OCI-LY1 (cell line): ENCODE data around the gene FBRSL1.

Source experiments
- H2AFZ ChIP-seq: fragments of 200-600 bp; sonication (generic), shearing (Covaris generic); 2 replicates; pipeline ENCODE4 v1.6.0; 2014; ENCODE audit warnings: antibody characterized with exemption, mild to moderate bottlenecking, low read length
- H3F3A ChIP-seq: fragments of 200-600 bp; sonication (generic), shearing (Covaris generic); 2 replicates; pipeline ENCODE4 v1.6.0; 2014; ENCODE audit warnings: mild to moderate bottlenecking, antibody characterized with exemption, low read length, moderate library complexity; ENCODE audit not compliant: insufficient read depth
- H3K27ac ChIP-seq: fragments of 200-600 bp; sonication (generic); 2 replicates; pipeline ENCODE4 v1.5.1; 2014; ENCODE audit warnings: low read length, mixed run types, mild to moderate bottlenecking, low read depth; ENCODE audit not compliant: poor library complexity, severe bottlenecking
- H3K27me3 ChIP-seq: fragments of 200-600 bp; sonication (generic); 2 replicates; pipeline ENCODE4 v1.6.0; 2014; ENCODE audit warnings: antibody characterized with exemption, mild to moderate bottlenecking, low read length, moderate library complexity; ENCODE audit not compliant: insufficient read depth
- H3K36me3 ChIP-seq: fragments of 200-600 bp; sonication (generic); 2 replicates; pipeline ENCODE4 v1.6.1; 2014; ENCODE audit warnings: mild to moderate bottlenecking, antibody characterized with exemption, low read length, moderate library complexity, mixed read lengths; ENCODE audit not compliant: insufficient read depth
- H3K4me1 ChIP-seq: fragments of 200-600 bp; sonication (generic); 2 replicates; pipeline ENCODE4 v1.5.1; 2014; ENCODE audit warnings: mild to moderate bottlenecking, low read length, moderate library complexity; ENCODE audit not compliant: insufficient read depth, severe bottlenecking
- H3K4me2 ChIP-seq: fragments of 200-600 bp; sonication (generic), shearing (Covaris generic); 2 replicates; pipeline ENCODE4 v1.6.1; 2014; ENCODE audit warnings: low read length
- H3K4me3 ChIP-seq: fragments of 200-600 bp; sonication (generic); 2 replicates; pipeline ENCODE4 v1.5.1; 2014; ENCODE audit warnings: low read length, low read depth, mild to moderate bottlenecking, mixed read lengths; ENCODE audit not compliant: poor library complexity, severe bottlenecking
- H3K79me2 ChIP-seq: fragments of 200-600 bp; shearing (Covaris generic); 2 replicates; pipeline ENCODE4 v1.6.1; 2016; ENCODE audit warnings: mixed run types, low read length, mixed read lengths; ENCODE audit not compliant: insufficient read depth
- H3K9ac ChIP-seq: fragments of 200-600 bp; sonication (generic), shearing (Covaris generic); 2 replicates; pipeline ENCODE4 v1.6.1; 2014; ENCODE audit warnings: mild to moderate bottlenecking, low read length, mixed read lengths
- H3K9me2 ChIP-seq: fragments of 200-600 bp; sonication (generic), shearing (Covaris generic); 2 replicates; pipeline ENCODE4 v1.6.1; 2014; ENCODE audit warnings: low read depth, mild to moderate bottlenecking, low read length, mixed read lengths
- H3K9me3 ChIP-seq: fragments of 200-600 bp; shearing (Covaris generic); 2 replicates; pipeline ENCODE4 v1.6.1; 2014; ENCODE audit warnings: low read length, mixed read lengths
- H4K20me1 ChIP-seq: fragments of 200-600 bp; sonication (generic), shearing (Covaris generic); 2 replicates; pipeline ENCODE4 v1.6.0; 2016; ENCODE audit warnings: mild to moderate bottlenecking, low read length; ENCODE audit not compliant: insufficient read depth
- EZH2 ChIP-seq: fragments of 200-600 bp; sonication (generic), shearing (Covaris generic); IDR thresholded peaks from 2 replicates; pipeline ENCODE4 v1.8.0; 2017; ENCODE audit warnings: borderline replicate concordance, mixed run types, mild to moderate bottlenecking, antibody characterized with exemption, low read length, moderate library complexity, mixed read lengths
- TF ChIP-seq, protein P1 (sequence below): fragments of 200-600 bp; sonication (generic), shearing (Covaris generic); IDR thresholded peaks from 2 replicates; pipeline ENCODE4 v1.5.1; 2017; ENCODE audit warnings: mild to moderate bottlenecking, antibody characterized with exemption, low read length, moderate library complexity, mixed read lengths

The FBRSL1 gene

DNA sequence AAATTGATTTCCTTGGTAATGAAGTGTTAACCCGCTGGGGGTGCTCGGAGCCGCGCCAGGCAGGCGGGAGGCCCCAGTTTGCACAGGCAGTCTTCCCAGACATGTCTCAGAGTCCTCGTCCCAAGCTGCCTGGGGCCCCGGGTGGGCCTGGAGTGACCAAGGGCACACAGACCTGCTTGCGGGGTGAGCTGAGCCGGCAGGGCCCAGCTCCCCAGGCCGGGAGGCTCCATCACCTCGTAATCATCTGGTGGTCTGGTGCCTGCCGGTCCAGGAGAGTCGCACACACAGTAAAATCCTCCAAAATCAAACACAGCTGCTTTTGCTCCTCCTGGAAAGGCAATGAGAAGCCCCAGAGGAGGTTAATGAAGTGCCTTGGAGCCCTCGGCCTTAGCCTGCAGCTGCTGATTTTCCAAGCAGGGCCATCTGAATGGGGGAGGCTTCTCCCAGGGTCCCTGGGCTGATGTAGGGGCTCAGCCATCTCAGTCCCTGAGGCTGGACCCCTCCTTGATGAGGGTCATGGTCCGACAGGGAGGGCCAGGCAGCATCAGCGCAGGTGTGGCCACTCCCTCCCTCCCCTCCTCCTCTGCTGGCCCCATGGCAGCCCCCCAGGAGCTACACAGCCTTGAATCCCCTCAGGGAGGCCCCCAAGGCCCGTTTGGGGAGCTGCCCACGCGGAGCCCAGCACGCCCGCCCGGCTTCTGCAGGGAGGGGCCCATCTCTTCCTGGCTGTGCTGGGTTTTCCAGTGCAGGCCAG lies 39.4 kb upstream of the FBRSL1 start:
- Histone ChIP-seq H3K27me3 (0 out of 2 replicates have a peak, but pooled peaks cover 12% of the 10 kb centered on the region), H4K20me1 (no peaks in the 10 kb centered on the region), H3K4me3 (no peak overlapping the region), H3K4me2 (no peak overlapping the region), H3K9ac (no peak overlapping the region), H3F3A (no peaks in the 10 kb centered on the region), H3K9me2 (no peaks in the 10 kb centered on the region), H2AFZ (no peak overlapping the region), H3K4me1 (peaks cover 10% of the 10 kb centered on the region), H3K9me3 (no peaks in the 10 kb centered on the region), H3K27ac (no peak overlapping the region), H3K36me3 (no peaks in the 10 kb centered on the region), H3K79me2 (no peaks in the 10 kb centered on the region)
- TF ChIP-seq, protein P1, sequence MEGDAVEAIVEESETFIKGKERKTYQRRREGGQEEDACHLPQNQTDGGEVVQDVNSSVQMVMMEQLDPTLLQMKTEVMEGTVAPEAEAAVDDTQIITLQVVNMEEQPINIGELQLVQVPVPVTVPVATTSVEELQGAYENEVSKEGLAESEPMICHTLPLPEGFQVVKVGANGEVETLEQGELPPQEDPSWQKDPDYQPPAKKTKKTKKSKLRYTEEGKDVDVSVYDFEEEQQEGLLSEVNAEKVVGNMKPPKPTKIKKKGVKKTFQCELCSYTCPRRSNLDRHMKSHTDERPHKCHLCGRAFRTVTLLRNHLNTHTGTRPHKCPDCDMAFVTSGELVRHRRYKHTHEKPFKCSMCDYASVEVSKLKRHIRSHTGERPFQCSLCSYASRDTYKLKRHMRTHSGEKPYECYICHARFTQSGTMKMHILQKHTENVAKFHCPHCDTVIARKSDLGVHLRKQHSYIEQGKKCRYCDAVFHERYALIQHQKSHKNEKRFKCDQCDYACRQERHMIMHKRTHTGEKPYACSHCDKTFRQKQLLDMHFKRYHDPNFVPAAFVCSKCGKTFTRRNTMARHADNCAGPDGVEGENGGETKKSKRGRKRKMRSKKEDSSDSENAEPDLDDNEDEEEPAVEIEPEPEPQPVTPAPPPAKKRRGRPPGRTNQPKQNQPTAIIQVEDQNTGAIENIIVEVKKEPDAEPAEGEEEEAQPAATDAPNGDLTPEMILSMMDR, result no peak
- TF ChIP-seq EZH2, result no peak

DNA sequence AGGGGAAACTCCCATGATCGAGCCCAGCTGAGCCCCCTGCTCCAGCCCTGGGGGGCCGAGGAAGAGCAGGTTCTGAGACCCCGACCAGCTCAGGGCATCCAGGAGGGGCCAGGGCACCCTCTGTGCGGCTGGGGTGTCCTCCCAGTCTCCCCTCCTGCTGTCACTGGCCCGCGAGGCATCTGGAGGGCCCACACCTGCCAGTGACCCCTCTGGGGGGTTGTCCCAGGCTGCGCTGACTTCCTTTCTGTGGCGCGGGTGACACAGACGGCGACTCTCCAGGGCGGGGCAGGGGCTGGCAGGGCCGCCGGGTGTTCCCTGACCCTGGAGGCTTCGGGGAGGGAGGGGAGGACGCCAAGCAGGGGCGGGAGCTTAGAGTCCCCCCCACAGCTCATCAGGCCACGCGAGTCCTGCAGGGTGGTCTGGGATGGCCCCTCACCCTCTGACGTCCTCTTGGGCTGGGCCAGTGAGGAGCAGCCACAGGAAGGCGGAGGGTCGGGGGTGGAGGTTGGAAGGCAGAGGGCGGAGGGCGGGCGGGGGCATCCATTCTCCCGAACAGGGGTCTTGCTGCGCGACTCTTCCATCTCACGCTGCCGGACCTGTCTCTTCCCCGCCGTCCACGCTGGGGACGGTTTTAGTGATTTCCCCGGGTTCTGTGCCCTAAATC lies 38.6 kb upstream of the FBRSL1 start:
- Histone ChIP-seq H2AFZ (no peak overlapping the region), H3K79me2 (no peaks in the 10 kb centered on the region), H3K9me3 (no peaks in the 10 kb centered on the region), H3K9ac (no peak overlapping the region), H3K36me3 (no peaks in the 10 kb centered on the region), H3F3A (no peaks in the 10 kb centered on the region), H3K27me3 (0 out of 2 replicates have a peak, but pooled peaks cover 12% of the 10 kb centered on the region), H4K20me1 (no peaks in the 10 kb centered on the region), H3K27ac (no peak overlapping the region), H3K4me3 (no peak overlapping the region), H3K4me1 (peaks cover 3% of the 10 kb centered on the region), H3K4me2 (no peak overlapping the region), H3K9me2 (no peaks in the 10 kb centered on the region)
- TF ChIP-seq EZH2, result no peak
- TF ChIP-seq, protein P1, result no peak

DNA sequence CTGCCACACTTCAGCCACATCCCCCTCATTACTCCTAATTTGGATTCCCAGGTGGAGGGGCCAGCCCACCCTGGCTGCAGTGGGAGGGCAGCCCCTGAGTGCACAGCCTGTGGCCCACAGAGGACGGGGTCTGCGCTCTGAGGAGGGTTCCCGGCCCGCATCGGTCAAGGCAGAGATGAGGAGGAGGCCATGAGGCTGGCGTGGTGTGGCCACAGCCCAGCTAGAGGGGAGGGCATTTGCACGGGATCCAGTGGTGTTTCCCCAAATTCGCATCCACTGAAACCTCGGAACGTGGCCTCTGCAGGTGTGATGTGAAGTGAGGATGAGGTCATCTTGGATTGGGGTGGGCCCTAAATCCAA lies 38.1 kb upstream of the FBRSL1 start:
- Histone ChIP-seq H3K9ac (no peak overlapping the region), H3F3A (no peaks in the 10 kb centered on the region), H3K9me3 (no peaks in the 10 kb centered on the region), H3K4me1 (no peaks in the 10 kb centered on the region), H3K79me2 (no peaks in the 10 kb centered on the region), H3K4me3 (no peak overlapping the region), H4K20me1 (no peaks in the 10 kb centered on the region), H3K27ac (no peak overlapping the region), H3K4me2 (no peak overlapping the region), H3K9me2 (no peaks in the 10 kb centered on the region), H3K27me3 (0 out of 2 replicates have a peak, but pooled peaks cover 12% of the 10 kb centered on the region), H3K36me3 (no peaks in the 10 kb centered on the region), H2AFZ (no peak overlapping the region)
- TF ChIP-seq EZH2, result no peak
- TF ChIP-seq, protein P1, result no peak
